HG03175 (cell line): ENCODE measurements around the gene TAF4.
"Not testable (repeated sequence)": the region's sequence is repeated elsewhere in the genome, so short reads cannot be mapped to it uniquely, and the experiment has no call there.

Source experiments
- ATAC-seq: cut with Tn5 transposase; IDR thresholded peaks from one replicate; pipeline ENCODE4 v1.9.1; 2021; ENCODE audit warnings: mild to moderate bottlenecking, moderate library complexity; ENCODE audit not compliant: unreplicated experiment

TAF4 gene

DNA sequence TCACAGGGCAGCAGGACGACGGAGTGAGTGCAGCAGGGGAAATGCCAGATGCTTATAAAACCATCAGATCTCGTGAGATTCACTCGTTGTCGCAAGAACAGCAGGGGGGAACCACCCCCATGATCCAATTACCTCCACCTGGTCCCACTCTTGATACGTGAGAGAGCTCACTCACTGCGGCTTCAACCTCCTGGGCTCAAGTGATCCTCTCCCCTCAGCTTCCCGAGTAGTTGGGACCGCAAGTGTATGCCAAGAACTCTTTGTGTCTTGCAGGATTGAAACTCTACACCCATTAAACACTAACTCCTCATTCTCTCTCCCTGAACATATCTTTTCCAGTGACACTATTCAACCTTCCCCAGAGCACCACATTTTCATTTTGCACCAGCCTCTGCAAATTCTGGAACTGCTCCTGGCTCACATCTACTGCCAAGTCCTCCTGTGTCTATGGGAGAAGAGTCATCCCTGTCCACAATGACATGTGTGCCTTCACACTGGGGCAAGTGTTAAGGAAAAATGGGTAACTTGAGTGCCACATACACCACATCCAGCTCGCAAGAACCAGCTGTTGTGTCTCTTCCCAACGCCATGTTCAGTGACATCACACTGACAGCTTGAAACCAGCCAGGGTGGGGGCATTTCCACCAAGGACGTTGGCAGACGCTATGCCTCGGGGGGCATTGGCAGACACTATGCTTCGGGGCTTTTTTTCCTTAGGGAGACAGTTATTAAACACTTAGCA, 14.7 kb upstream of the TAF4 start:
- ATAC-seq: no peak

- no peak for ATAC-seq
These were observed 13.5 kb upstream of the TAF4 start for GRCh38 chr20:62079166-62079565.

- no peak for ATAC-seq
These were observed 7.6 kb upstream of the TAF4 start for GRCh38 chr20:62073323-62073722.

DNA sequence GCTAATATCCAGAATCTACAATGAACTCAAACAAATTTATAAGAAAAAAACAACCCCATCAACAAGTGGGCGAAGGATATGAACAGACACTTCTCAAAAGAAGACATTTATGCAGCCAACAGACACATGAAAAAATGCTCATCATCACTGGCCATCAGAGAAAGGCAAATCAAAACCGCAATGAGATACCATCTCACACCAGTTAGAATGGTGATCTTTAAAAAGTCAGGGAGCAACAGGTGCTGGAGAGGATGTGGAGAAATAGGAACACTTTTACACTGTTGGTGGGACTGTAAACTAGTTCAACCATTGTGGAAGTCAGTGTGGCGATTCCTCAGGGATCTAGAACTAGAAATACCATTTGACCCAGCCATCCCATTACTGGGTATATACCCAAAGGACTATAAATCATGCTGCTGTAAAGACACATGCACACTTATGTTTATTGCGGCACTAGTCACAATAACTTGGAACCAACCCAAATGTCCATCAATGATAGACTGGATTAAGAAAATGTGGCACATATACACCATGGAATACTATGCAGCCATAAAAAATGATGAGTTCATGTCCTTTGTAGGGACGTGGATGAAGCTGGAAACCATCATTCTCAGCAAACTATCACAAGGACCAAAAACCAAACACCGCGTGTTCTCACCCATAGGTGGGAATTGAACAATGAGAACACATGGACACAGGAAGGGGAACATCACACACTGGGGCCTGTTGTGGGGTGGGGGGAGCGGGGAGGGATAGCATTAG, 6.2 kb upstream of the TAF4 start:
- not testable (repeated sequence) for ATAC-seq

- ATAC-seq: no peak
These were observed 4.1 kb upstream of the TAF4 start for GRCh38 chr20:62069741-62070216.

DNA sequence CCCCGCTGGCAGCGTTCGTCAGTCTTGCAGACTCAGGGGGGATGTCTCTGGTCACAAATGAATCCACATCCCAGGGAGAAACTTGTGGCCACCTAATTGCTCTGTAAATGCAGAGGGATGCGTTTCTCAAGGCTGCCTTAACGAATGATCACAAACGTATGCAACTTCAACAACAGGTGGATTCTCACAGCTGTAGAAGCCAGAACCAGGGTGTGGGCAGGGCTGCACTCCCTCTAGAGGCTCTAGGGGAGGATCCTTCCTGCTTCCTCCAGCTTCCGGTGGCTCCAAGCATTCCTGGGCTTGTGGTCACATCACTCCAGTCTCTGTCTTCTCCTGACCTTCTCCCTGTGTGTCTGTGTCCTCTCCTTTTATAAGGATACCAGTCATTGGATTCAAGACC, 3.3 kb upstream of the TAF4 start:
- no peak for ATAC-seq

- ATAC-seq: no peak
These were observed 2.0 kb upstream of the TAF4 start for GRCh38 chr20:62067547-62068260.

GRCh38 chr20:62066983-62067433, 1.3 kb upstream of the TAF4 start:
- ATAC-seq: no peak

- ATAC-seq: peak; percentile 30
These were observed 780 bp upstream of the TAF4 start for GRCh38 chr20:62066339-62066982.

DNA sequence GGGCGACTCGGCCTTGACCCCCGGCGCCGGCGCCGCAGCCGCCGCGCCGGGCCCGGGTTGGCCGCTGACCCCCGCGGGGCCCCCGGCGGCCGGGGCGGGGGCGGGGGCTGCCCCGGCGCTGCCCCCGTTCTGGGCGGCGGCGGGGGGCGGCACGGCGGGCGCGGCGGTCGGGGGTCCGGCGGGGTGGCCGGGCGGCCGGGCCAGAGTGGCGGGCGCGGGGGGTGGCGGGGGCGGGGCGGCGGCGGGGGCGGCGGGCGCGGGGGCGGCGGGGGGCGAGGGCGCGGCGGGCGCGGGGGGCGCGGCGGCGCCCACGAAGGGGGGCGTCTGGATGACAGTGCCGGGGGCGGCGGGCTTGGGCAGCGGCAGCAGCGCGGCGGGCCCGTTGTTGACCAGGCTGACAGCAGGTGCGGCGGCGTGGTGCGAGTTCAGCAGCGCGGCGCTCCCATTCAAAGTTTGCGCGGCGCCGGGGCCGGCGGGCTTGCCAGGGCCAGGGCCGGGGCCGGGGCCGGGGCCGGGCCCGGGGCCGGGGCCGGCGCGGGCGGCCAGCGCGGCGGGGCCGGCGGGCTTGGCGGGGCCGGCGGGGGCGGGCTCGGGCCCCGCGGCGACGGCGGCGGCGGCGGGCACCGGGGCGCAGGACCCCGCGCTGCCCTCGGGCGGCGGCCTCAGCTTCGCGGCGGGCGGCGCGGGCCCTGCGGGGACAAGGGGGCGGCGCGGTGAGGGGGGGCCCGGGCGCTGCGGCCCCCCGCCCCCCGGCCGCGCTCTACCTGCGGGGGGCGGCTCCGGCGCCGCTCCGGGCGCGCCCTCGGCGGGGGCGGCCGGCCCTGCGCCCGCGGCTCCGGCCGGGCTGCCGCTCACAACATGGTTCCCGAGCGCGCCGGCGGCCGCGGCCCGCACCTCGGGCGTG, 659 bp downstream of the TAF4 start:
- ATAC-seq: peak; percentile 30

DNA sequence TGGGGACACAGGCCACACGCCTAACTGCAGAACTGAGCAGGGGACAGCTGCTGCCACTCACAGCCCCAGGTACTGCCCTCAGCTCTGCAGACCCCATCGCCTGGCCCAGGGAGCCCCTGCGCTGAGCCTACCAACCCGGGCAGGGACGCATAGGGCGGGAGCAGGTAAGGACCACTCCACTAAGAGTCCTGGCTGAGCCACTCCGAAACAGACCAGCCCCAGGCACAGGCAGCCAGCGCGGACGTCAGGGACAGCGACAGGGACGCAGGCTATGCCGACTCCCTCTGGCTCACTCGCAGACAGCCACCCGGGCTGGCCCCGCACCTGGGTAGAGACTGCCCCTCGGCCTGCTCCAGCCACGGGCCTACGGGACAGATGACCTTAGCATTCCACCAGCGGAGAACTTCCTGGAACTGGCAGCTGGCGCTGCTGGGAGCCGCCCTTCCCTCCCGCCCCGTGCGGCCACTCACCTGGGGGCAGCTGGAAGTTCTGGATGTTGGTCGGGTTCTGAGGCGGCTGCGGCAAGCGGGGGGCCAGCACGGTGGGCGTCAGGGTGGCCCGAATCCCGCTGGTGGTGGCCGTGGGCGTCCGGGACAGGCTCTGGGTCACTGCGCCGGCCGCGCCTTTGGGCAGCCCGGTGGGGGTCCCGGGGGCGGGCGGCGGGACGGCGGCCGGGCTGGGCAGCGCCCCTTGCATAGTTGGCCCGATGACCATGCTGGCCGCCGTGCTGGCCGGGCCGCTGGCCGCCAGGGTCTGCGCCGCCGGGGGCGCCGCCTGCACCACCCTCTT, 1.5 kb downstream of the TAF4 start:
- no peak for ATAC-seq

- ATAC-seq: no peak
These were observed 2.2 kb downstream of the TAF4 start for GRCh38 chr20:62063315-62063980.

- no peak for ATAC-seq
These were observed 2.9 kb downstream of the TAF4 start for GRCh38 chr20:62062661-62063314.

DNA sequence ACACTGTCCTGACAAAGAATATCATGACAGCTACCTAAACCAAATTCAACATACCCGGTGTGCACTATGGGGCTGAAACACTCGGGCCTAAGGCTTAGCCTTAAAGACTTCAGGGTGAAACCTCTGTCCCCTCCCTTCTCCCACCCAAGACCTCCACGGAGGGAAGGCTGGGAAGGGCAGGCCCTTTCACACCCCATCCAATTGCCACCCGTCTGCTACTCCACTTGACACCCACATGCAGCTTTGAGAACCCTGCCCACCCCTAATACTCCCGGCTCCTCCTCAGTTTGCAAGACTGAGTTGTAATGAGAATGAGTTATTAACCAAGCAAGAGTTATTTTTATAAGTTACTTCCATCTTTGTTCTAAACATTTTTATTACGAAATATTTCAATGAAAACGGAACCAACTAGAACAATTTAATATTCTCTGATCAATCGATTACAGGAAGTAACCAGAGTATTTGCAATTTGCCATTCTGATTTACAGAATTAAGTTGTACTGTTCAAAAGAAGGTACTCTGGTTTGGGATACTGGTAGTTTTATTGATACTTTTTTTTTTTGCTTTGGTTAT, 3.7 kb downstream of the TAF4 start:
- no peak for ATAC-seq

DNA sequence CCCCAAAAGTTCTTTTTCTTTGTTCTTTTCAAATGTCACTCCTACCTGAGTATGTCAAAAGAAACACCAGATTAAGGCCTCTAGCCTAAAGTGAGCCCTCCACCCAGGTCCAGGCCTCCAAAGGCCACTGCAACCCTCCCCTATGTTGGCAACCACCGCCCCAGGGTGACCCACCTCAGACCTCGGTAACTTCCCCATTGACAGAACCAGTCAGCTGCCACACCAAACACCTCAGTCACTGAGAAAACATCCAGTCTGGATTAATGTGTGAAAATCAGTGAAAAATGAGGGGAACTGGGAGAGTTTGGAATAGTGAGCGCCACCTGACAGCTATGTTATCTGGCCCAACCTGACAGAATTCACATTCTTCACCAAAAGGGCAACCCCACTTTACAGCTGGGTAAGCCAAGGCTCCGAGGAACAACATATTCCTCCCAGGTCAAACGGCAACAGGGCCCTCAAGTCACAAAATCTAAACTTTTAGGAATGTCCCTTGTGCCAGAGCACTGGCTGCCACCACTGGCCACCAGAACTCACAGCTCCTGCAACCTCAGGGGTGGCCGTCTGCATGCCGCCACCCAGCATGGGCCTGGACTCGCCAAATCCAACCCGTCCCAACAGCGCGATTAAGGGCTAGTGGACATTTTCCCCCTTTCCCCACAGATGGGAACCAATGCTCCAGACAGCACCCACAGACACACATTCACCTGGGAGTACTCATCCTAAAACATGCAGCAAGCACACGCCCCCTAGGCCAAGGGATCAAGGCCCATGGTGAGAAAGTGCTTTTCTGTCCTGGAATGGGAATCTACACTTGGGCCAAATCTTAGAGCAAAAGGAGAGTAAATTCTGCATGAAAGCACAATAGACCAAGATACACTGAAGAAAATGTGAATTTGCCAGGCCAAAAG, 4.8 kb downstream of the TAF4 start:
- no peak for ATAC-seq

DNA sequence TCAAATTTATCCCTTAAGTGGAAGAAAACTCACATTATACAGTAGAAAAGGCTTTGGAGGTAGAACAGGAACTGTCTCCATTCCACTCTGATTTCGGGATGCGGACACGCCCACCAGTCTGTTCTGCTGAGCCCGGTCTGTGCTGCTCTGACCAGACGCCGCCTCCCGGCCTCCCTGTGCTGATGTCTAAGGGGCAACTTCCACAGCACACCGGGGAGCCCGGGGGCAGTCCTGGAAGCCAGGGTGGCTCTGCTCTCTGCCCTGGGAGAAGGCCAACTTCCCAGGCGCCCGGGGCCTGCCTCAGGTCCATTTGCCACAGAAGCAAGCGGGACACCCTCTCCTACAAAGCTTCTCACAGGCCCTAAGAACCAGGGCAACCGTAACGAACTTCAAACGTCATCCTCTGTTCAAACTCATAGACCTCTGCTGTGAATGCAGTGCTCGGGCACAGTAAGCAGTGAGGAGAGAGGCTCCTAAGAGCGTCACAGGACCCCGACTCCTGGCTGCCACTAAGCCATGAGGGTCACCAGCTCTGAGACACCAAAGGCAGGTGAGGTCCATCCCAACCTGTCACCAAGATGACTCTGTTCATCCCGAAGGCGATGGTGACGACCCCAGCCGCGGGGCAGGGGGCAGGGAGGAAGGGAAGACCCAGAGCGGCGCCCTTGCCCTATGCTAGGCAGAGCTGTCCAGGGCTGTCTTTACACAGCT, 5.6 kb downstream of the TAF4 start:
- ATAC-seq: no peak
